HK-2 (cell line): ENCODE data around the gene ZNF488.
"Not testable (repeated sequence)": the region's sequence is repeated elsewhere in the genome, so short reads cannot be mapped to it uniquely, and the experiment has no call there.

Experiments used
- DNase-seq: peaks from one replicate; pipeline ENCODE4 v3.0.0-alpha.2; 2018; ENCODE audit not compliant: unreplicated experiment

The ZNF488 gene

DNA sequence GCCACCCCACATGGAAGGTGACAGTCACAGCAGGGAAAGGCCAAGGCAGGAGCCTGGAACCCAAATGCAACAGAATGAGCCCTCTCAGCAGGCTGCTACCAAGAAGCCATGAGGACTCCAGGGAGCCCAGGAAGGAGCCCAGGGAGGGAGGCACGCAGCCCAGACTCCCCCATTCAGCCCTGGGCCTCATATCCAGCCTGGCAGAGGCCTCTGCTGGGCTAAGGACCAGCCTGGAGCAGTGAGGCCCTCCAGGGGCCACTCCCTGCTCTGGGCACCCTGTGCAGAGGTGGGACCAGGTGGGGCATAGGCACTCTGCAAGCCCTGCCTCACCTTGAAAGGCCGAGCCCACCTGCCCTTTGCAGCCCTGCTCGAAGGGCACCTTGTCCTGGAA lies 25.8 kb upstream of the ZNF488 start:
- DNase-seq, result no peak

DNA sequence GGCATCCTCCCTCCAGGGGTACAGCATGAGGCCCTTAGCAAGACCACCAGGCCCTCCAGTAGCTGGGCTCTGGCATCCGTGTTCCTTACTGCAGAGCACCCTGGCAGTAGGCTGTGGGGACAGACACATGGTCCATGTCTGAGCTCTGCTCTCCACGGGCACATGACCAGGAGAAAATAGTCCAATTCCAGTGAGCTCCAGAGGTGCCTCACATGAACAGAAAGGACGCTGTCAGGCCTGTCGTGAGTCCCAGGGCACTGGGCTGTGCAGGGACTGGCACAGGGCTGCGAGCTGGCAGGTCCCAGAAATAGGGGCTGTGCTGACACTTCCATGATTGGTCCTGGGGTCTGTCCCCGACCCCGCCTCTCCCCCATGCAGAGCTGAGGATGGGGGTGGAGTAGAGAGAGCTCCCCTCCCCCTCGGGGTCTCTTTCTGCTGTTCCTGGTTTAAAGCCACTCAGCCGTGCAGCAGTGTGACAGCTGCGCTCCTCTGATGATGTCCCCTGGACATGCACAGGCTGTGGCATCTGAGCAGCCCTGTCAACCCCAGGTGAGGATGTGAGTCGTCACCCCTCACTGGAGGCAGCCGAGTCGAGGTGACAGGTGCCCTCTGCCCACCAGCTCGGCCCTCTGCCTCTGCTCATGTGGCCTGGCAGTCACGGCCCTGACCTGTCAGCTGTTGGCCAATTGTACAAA lies 25.2 kb upstream of the ZNF488 start:
- DNase-seq, result no peak

DNA sequence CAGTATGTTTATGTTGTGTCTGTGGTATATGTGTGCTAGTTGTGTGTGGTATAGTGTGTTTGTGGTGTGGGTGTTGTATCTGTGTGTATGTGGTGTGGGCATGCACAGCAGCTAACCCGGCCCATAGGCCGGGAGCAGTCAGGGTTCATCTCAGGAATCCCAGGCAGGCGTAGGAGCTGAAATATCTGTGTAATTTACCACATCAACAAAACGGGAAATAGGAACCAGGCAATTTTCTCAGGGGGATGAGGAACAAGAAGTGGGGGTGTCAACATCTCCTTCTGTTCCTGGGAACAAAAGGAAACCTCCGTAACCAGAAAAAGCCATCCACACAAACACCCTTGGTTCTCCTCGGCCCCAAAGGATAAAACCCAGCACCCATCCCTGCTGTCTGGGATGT lies 24.5 kb upstream of the ZNF488 start:
- no peak for DNase-seq

DNA sequence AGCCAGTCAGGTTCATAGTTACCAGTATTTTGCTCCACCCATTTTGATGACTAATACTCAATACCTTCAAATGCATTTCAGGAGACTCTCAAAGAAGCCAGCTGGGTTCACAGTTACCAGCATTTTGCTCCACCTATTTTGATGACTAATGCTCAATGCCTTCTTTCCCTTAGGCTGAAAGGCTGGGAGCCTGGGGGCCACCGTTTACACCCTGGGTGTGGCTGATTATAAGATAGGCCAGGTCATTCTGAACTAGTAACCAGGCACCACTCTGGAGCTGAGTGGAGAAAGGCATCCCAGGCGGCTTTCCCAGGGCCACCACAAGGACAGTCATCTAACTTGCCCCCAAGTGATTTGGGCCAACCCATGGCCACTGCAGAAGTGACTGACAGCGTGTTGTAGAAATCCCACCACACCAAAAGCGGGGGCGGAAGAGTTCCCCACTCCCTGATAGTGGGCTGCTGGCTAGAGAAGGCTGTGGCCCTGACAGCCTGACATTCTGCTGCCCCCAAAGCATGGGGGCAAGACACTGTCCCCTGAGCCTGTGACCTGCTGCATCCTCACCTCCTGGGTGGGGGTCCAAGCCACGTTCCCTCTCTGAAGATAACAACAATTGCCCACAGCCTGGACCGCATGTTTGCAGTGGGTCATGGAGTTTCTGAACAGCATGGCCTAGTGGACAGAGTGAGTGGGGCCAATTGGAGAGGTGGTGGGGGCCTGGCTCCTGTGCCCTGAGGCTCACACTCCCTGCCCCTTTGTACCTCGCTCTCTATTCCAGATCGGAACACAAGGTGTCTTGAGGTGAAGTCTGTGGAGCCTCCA lies 23.0 kb upstream of the ZNF488 start:
- peak; percentile 73 for DNase-seq

DNA sequence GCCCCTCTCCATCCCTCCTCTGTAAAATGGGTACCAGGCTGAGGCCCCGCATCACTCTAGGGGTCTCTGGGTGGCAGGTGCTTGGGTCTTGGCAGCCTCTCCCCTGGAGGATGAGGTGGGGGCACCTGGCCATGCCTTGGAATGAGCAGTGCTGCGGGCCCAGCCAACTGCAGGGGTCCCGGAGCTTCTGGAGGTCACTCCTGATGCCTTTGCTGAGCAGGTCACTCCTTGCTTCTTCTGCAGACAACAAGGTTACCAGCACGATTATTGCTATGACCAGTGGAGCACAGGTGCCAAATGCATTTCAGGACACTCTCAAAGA lies 22.4 kb upstream of the ZNF488 start:
- DNase-seq, result no peak

DNA sequence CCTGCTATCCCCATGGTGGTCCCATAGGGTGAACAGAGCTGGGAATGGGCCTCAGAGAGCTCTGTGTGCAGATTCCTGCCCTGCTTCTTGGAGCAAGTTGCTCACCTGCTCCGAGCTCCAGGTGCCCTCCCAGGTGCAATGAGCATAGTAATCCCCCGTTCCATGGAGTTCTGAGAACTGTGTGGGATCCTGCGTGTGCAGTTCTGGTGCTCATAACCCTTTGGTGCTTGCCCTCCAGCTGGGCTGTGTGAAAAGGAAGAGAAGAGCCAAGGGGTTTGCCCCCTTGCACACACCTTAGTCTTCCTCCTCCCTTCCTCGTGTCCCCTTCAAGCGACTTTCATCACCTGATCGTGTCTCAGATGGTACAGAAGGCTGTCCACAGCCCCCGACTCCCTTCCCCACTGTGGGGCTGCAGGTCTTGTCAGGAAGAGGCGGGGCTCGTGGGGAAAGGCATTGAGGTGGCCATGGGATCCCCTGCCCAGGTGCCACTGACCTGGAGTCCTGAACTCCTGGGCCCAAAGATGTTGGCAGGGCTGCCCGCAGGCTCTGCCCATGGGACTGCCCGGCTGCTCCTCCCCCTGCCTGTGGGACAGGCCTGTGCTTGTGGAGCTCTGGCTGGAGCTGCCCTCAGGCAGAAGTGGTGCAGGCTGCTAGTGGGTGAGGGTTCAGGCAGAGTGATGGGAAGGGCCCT lies 21.9 kb upstream of the ZNF488 start:
- no peak for DNase-seq

DNA sequence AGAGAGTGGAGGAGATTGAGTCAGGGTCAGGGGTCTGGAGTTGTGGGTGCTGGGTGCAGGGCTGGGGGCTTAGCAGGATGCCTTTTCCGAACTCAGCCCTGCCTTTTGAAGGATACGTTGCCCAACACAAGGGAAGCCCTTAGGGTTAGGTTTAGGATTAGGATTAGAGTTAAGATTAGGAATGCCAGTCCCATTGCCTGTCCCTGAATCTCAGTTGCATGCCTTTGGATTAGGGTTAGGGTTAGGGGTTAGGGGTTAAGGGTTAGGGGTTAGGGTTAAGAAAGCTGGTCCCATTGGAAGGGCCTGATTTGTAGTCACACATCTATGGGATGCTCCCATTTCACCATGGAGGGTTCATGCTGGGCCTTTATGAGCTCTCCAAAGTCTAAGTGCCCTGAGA lies 20.8 kb upstream of the ZNF488 start:
- no peak for DNase-seq

DNA sequence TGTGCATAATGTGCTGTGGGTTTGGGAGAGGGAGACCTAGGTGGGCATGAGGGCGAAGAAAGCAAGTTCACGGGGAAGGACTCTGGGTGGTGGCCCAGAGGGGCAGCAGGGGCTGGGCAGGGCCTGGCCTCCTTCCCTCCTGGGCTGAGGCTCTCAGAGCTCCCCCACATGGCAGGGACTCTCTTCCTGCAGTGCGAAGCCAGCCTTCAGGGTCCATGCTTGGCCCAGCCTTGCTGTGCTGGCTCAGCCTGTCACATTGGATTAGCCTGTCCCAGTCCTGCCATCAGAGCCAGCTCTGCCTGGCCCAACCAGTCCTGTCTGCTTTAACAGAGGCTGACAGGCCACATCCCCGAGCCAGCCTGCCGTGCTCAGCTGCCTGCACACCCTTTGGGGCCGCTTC lies 20.4 kb upstream of the ZNF488 start:
- DNase-seq, result no peak

DNA sequence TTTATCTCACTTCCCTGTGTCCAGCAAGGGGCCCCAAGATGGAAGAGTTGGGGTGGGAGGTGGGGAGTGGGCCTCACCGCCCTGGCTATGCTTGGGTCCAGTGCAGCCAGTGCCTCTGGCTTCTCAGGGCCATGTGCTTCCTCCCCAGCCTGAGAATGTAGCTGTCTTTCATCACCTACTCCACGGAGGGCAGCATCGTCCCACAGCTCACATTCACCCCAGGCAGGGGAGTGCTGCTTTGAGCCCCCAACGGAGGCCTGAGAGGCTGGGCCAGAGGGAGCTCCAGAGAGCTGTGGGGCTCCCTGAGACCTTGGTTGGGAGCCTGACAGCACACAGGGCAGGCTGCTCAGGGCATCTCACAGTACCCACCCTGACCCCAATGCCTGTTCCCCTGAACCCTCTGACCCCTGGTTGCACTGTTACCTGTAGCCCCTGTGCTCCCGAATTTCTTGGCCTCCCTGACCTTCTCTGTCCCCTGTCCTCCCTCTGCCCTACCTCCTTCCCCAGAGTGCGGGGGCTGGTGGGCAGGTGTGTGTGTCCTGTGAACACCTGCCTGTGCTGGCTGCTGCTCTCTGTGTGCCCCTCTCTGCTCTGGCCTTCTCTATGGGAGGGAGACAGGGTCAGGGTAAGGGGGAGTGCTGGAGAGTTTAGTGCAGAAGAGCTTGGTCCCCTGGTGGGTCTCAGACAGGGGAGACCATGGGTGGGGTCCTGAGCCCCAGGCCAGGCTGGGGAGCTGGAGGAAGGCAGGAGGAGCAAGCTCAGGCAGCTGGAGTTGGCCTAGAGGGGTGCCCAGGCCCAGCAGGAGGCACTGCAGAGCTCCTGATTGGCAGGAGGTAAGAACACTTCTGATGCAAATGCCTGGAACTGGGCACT lies 19.6 kb upstream of the ZNF488 start:
- DNase-seq, result no peak

DNA sequence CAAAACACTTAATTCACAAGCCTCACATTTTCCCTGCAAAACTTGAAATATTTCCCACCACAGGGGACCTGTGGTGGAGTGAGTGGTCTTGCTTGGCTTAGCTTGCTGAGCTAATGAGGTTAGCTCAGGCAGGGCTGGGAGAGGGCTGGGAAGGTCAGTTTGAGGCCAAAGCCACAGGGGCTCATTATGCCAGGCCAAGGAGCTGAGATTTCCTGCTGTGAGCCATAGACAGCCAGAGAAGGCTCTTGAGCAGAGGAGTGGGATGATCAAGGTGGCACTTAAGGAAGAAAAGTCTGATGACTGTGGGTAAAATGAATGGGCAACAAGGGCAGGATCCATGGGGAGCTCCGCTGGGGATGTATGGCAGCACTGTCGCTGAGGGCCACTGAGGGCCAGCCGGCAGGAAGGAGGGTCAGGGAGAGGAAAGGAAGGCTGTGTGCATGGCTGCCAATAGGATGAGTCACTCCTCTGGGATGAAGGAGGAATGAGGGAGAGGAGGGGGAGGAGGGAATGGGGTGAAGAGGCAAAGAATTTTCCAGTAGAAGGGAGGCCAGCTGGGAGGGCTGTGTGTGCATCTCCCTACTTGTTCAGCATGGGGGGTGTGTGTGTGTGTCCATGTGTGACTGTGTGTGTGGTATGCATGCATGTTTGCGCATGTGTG lies 18.7 kb upstream of the ZNF488 start:
- DNase-seq, result peak; percentile 84

DNA sequence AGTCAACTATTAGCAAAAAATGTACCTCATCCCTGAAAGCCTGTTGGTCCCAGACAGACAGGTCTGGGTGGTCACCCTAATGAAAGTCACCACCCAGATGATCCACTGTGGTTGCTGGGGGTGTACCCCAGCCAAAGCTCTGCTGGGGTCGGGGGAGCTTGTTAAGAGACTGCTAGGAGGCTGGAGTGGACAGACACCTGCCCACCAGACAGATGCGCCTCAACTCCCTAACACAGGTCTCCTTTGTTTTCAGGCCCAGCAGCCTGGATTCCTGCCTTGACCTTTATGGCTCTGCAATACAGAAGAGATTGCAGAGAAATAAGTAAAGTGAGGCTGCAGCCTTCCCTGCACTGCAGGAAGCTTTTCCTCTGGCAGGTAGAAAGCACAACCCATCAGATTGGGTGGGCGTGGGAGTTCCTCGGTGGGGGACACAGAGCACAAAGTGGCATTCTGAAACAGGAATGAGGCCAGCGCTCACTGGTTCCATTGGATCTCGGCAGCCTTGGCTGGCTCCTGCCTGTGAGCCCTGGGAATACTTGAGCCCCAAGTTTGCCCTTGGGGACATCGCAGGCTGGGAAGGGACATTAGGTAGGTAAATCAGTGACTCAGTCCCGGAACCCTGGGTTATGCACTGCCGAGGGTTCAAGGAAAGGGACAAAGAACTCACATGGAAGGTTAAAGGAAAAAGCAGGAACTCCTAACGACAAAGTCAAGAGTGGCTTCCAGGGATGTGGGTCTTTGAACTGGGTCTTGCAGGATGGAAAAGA lies 18.0 kb upstream of the ZNF488 start:
- no peak for DNase-seq

DNA sequence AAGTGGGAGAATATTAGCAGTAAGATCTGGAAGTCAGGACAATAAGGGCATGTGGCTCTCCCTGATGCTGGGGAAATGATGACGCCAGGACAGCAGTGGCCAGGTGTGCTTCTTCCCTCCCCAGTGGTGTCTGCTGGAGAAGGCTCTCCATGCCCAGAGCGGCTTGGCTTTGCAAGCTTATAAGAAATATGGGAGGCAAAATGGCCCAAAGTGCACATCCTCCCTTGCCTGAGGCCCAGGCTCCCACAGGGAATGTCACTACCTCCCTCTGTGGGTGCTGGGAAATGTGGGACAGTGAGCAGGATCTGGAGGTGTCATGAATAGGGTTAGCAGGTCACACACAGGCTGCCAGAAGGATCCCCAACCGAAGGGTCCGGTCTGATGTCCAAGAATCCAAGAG lies 17.1 kb upstream of the ZNF488 start:
- no peak for DNase-seq

DNA sequence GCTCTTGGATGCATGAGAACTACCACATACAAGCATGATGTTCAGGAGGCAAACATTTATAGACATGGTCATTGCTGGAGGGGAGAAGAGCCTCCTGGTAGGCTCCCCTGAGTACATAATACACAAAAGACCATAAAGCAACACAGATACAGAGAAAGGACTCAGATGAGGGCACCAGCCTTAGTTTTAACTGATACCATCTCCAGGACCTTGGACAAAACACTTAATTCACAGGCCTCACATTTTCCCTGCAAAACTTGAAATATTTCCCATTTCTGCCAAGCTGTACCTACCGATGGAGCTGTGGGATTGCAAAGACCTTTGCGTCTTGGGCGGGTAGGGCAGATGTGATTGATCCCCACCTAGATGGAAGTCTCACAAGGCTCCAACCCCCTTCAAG lies 16.7 kb upstream of the ZNF488 start:
- no peak for DNase-seq

DNA sequence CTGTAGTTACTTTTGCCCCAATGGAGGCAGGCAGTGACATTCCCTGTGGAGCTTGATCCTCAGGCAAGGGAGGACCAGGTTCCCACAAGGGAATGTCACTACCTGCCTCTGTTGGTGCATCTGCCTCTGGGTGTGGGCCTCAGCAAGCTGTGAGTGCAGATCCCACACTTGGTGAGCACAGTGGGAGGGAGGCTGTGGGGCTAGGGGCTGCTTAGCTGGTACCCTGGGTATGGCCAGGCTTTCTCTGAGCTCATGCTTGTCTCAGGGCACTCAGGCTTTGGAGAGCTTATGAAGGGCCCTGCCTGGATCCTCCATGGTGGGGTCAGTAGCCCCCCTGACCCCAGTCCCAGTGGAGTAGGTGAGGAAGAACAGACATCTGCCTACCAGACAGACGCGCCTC lies 16.2 kb upstream of the ZNF488 start:
- no peak for DNase-seq

DNA sequence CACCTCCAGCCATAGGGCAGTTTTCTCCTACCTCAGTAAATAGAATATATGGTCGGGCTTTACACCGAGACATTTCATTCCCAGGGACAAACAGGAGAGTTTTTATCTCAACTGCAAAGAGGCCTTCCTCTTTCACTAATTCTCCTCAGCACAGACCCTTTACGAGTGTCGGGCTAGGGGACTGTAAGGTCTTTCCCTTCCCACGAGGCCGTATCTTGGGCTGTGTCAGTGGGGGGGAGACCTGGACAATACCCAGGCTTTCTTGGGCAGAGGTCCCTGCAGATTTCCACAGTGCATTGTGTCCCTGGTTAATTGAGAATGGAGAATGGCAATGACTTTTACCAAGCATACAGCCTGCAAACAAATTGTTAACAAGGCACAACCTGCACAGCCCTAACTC lies 13.2 kb upstream of the ZNF488 start:
- DNase-seq, result no peak

DNA sequence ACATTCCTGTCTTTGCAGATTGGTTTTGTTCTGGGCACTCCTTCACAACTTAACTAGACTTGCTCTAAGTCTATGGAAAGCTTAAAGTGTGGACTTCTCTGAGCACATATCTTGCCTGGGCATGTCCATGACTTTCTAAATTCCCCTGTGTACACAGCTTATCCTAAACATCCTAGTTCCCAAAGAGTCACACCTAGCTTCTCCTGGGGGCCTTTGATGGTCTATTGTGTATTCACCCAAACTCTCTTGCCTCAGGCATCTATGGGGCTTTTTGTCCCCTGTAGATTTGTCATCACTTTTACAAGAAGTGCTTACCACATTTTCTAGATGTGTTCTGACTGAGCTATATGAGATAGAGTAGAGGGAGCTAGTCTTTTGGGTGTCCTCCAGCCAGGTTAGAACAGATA lies 12.2 kb upstream of the ZNF488 start:
- DNase-seq, result no peak

DNA sequence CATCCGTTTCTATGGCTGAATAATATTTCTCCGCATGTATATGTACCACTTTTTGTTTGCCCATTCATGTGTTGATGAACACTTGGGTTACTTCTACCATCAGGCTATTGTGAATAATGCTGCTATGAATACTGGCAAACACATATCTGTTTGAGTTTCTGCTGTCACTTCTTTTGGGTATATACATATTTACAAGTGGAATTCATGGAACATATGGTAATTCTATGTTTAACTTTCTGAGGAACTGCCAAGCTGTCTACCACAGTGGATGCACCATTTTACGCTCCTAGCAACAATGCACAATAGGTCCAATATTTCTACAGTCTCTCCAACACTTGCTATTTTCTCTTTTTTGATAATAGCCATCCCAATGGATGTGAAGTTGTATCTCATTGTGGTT lies 5.5 kb upstream of the ZNF488 start:
- DNase-seq, result no peak

DNA sequence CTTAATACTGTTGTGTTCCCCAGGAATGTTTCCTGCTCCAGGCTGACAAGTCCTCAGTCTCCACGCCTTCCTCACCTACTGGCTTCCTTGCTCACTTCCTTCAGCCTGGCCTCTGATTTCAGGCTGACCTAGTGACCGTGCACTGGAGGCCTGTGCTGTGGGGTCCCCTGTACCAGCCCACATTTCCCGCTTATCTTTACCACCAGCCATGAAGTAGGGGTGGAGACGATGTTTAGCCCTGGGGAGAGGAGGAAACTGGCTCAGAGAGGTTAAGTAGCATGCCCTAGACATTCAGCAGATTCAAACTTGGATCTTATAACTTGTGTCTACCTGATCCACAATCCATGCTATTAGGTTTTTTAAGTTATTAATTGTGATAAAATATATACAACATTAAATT lies 4.8 kb upstream of the ZNF488 start:
- DNase-seq, result no peak

DNA sequence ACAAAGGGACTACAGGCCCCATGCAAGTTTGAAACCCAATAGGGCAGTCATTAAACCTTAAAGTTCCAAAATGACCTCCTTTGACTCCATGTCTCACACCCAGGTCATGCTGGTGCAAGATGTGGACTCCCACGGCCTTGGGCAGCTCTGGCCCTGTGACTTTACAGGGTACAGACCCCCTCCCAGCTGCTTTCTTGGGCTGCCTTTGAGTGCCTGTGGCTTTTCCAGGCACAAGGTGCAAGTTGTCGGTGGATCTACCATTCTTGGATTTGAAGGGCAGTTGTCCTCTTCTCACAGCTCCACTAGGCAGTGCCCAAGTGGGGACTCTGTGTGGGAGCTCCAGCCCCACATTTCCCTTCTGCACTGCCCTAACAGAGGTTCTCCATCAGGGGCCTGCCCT lies 2.0 kb upstream of the ZNF488 start:
- DNase-seq, result not testable (repeated sequence)

DNA sequence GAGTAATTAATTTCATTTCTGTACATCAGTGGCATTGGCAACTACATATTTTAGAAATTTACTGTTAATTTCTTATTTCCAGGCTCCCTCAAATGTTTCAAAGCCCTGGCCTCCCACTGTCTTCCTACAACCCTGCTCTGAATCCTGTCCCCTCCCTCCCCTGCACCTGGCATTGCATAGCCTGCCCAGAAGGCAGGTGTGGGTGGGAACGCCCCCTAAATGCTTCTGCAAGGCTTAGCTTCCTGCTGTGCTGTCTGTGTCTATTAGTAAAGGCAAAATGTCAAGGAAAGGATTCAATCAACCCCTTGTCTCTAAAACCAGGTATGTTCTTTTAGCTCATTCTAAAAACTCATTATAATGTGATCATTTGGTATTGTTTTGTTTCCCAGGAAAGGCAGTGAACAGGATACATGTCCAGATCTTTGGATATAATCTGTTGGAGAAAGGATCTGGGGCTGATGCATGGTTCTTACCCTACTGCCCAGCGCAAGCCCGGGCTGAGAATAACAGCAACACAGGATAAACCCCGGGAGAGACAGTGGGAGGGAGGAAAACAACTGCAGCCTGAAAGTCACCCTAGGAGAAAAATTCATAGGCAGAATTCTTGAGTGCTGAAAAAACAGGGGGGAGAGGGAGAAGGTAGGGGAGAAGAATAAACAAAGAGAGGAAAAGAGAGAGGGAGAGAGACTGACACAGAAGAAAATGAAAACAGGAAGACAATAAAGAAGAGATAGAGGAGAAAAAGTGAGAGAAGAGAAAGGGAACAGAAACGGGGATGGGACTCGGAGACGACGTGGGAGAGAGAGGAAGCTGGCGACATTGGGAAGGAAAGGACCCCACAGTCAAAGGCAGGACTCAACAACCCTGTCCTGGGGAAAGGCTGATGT lies 589 bp downstream of the ZNF488 start:
- no peak for DNase-seq
